HEK293 (cell line): ENCODE data around the gene MYO5B.

Experiments used
- FEZF1 ChIP-seq: fragments of 450-650 bp; formaldehyde crosslinking; IDR thresholded peaks from 2 replicates; pipeline ENCODE4 v1.5.1; 2016; ENCODE audit warnings: missing biosample characterization, missing genetic modification characterization
- GLIS2 ChIP-seq: fragments of 450-650 bp; formaldehyde crosslinking; IDR thresholded peaks from 2 replicates; pipeline ENCODE4 v1.5.1; 2016; ENCODE audit warnings: missing biosample characterization, missing genetic modification characterization
- PBX3 ChIP-seq: sonication (generic); formaldehyde crosslinking; IDR thresholded peaks from 2 replicates; pipeline ENCODE4 v1.8.1; 2022; ENCODE audit warnings: mild to moderate bottlenecking, moderate library complexity, missing genetic modification reagents
- PRDM4 ChIP-seq: fragments of 450-650 bp; formaldehyde crosslinking; IDR thresholded peaks from 2 replicates; pipeline ENCODE4 v1.5.1; 2017; ENCODE audit warnings: missing biosample characterization, missing genetic modification characterization
- ZBTB21 ChIP-seq: fragments of 450-650 bp; formaldehyde crosslinking; IDR thresholded peaks from 2 replicates; pipeline ENCODE4 v1.5.1; 2017; ENCODE audit warnings: missing biosample characterization, missing genetic modification characterization
- ZBTB6 ChIP-seq: fragments of 450-650 bp; formaldehyde crosslinking; IDR thresholded peaks from 2 replicates; pipeline ENCODE4 v1.5.1; 2017; ENCODE audit warnings: missing biosample characterization, missing genetic modification characterization
- ZFP37 ChIP-seq: fragments of 450-650 bp; formaldehyde crosslinking; IDR thresholded peaks from 2 replicates; pipeline ENCODE4 v1.5.1; 2016; ENCODE audit warnings: missing biosample characterization, missing genetic modification characterization
- ZNF175 ChIP-seq: fragments of 450-650 bp; formaldehyde crosslinking; IDR thresholded peaks from 2 replicates; pipeline ENCODE4 v1.5.1; 2016; ENCODE audit warnings: missing biosample characterization, missing genetic modification characterization
- ZNF19 ChIP-seq: fragments of 450-650 bp; formaldehyde crosslinking; IDR thresholded peaks from 2 replicates; pipeline ENCODE4; 2016; ENCODE audit warnings: missing biosample characterization, missing genetic modification characterization, low read depth
- ZNF26 ChIP-seq: fragments of 450-650 bp; formaldehyde crosslinking; IDR thresholded peaks from 2 replicates; pipeline ENCODE4 v1.5.1; 2016; ENCODE audit warnings: missing biosample characterization, missing genetic modification characterization
- ZNF354C ChIP-seq: fragments of 450-650 bp; formaldehyde crosslinking; IDR thresholded peaks from 2 replicates; pipeline ENCODE4 v1.5.1; 2016; ENCODE audit warnings: missing biosample characterization, missing genetic modification characterization, low read depth, borderline replicate concordance
- ZNF518A ChIP-seq: fragments of 450-650 bp; formaldehyde crosslinking; conservative IDR thresholded peaks from 2 replicates; pipeline ENCODE4 v1.5.1; 2016; ENCODE audit warnings: low read depth, missing biosample characterization, missing genetic modification characterization
- ZNF530 ChIP-seq: fragments of 450-650 bp; formaldehyde crosslinking; IDR thresholded peaks from 2 replicates; pipeline ENCODE4 v1.5.1; 2016; ENCODE audit warnings: low read depth, missing biosample characterization, missing genetic modification characterization
- ZNF549 ChIP-seq: fragments of 450-650 bp; IDR thresholded peaks from 2 replicates; pipeline ENCODE4 v1.5.1; 2018; ENCODE audit warnings: missing biosample characterization, missing genetic modification characterization, mild to moderate bottlenecking, inconsistent platforms, moderate library complexity
- ZNF629 ChIP-seq: fragments of 450-650 bp; formaldehyde crosslinking; IDR thresholded peaks from 2 replicates; pipeline ENCODE4 v1.5.1; 2017; ENCODE audit warnings: missing biosample characterization, missing genetic modification characterization
- ZNF747 ChIP-seq: fragments of 450-650 bp; formaldehyde crosslinking; IDR thresholded peaks from 2 replicates; pipeline ENCODE4 v1.5.1; 2016; ENCODE audit warnings: missing biosample characterization, missing genetic modification characterization
- ZNF768 ChIP-seq: fragments of 450-650 bp; formaldehyde crosslinking; IDR thresholded peaks from 2 replicates; pipeline ENCODE4 v1.5.1; 2018; ENCODE audit warnings: missing biosample characterization, mild to moderate bottlenecking, missing genetic modification characterization
- ZNF843 ChIP-seq: fragments of 450-650 bp; formaldehyde crosslinking; IDR thresholded peaks from 2 replicates; pipeline ENCODE4 v1.5.1; 2016; ENCODE audit warnings: missing biosample characterization, missing genetic modification characterization
- ZSCAN23 ChIP-seq: fragments of 450-650 bp; formaldehyde crosslinking; IDR thresholded peaks from 2 replicates; pipeline ENCODE4 v1.5.1; 2016; ENCODE audit warnings: missing biosample characterization, missing genetic modification characterization
- ZXDB ChIP-seq: fragments of 450-650 bp; formaldehyde crosslinking; IDR thresholded peaks from 2 replicates; pipeline ENCODE4 v1.5.1; 2016; ENCODE audit warnings: missing biosample characterization, missing genetic modification characterization
- TF ChIP-seq, protein P1 (sequence below): fragments of 450-650 bp; formaldehyde crosslinking; IDR thresholded peaks from 2 replicates; pipeline ENCODE4 v1.5.1; 2017; ENCODE audit warnings: missing biosample characterization, missing genetic modification characterization
- TF ChIP-seq, protein P2 (sequence below): fragments of 450-650 bp; formaldehyde crosslinking; IDR thresholded peaks from 2 replicates; pipeline ENCODE4 v1.5.1; 2016; ENCODE audit warnings: missing biosample characterization, missing genetic modification characterization

The MYO5B gene

DNA sequence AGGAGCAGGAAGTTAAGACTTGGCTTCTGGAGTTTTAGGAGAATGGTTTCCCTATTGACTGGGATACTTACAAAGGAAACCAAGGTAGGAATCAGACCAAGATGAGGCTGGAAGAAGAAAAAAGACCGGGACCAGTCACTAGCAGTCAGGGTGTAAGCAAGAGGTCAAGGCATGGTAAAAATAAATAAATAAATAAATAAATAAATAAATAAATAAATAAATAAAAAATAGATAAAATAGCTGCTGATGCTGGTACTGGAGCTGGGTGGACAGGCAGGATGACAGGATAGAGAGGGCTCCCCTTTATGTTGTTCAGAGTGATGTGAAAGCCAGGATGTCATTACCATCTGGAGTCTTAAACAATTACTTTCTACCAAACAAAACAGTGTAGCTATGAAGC lies 89.9 kb downstream of the MYO5B start (continued):
- TF ChIP-seq ZNF518A (tag by site-specific recombination) (peak; percentile 98), GLIS2 (0 out of 2 replicates have a peak, but pooled peaks have one; percentile 13), ZBTB6 (tag by site-specific recombination) (no peak), ZNF768 (no peak), ZNF175 (tag by site-specific recombination) (no peak), ZNF843 (tag by site-specific recombination) (no peak), ZNF747 (tag by site-specific recombination) (no peak), ZFP37 (peak; percentile 96), ZNF26 (tag by site-specific recombination) (no peak), PBX3 (CRISPR knock-in tag) (no peak), ZNF19 (tag by site-specific recombination) (0 out of 2 replicates have a peak, but pooled peaks have one; percentile 63), ZSCAN23 (no peak), ZNF629 (peak; percentile 74), ZNF549 (no peak), FEZF1 (tag by site-specific recombination) (0 out of 2 replicates have a peak, but pooled peaks have one; percentile 19), ZXDB (tag by site-specific recombination) (peak; percentile 90), PRDM4 (tag by site-specific recombination) (no peak), ZNF530 (peak; percentile 83; the same call in 1 of the 2 replicates), ZBTB21 (tag by site-specific recombination) (peak; percentile 65; the same call in 1 of the 2 replicates), ZNF354C (tag by site-specific recombination) (0 out of 2 replicates have a peak, but pooled peaks have one; percentile 67)
- TF ChIP-seq, protein P1, sequence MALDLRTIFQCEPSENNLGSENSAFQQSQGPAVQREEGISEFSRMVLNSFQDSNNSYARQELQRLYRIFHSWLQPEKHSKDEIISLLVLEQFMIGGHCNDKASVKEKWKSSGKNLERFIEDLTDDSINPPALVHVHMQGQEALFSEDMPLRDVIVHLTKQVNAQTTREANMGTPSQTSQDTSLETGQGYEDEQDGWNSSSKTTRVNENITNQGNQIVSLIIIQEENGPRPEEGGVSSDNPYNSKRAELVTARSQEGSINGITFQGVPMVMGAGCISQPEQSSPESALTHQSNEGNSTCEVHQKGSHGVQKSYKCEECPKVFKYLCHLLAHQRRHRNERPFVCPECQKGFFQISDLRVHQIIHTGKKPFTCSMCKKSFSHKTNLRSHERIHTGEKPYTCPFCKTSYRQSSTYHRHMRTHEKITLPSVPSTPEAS (tag by site-specific recombination), result no peak
- TF ChIP-seq, protein P2, sequence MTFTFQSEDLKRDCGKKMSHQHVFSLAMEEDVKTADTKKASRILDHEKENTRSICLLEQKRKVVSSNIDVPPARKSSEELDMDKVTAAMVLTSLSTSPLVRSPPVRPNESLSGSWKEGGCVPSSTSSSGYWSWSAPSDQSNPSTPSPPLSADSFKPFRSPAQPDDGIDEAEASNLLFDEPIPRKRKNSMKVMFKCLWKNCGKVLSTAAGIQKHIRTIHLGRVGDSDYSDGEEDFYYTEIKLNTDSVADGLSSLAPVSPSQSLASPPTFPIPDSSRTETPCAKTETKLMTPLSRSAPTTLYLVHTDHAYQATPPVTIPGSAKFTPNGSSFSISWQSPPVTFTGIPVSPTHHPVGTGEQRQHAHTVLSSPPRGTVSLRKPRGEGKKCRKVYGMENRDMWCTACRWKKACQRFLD (tag by site-specific recombination), result peak; percentile 68; the same call in 1 of the 2 replicates
